Hematopoietic multipotent progenitor cell treated with erythropoietin and hydrocortisone succinate and interleukin-3 and kit ligand, for 17 days (in vitro differentiated cells): ENCODE measurements around the gene SEPTIN8.

Experiments
- DNase-seq: peaks from one replicate; pipeline ENCODE4 v3.0.0-alpha.2; 2015; ENCODE audit warnings: low spot score

The SEPTIN8 gene

GRCh38 chr5:132764671-132765238 is 12.3 kb downstream of the SEPTIN8 start:
- DNase-seq: no peak

GRCh38 chr5:132764051-132764450 is 13.0 kb downstream of the SEPTIN8 start:
- DNase-seq: no peak

- no peak for DNase-seq
Measured at GRCh38 chr5:132763181-132764036, 13.6 kb downstream of the SEPTIN8 start.

GRCh38 chr5:132762246-132763000 is 14.6 kb downstream of the SEPTIN8 start:
- DNase-seq: no peak

- DNase-seq: no peak
Measured at GRCh38 chr5:132761321-132762240, 15.5 kb downstream of the SEPTIN8 start.

- no peak for DNase-seq
Measured at GRCh38 chr5:132760601-132761317, 16.3 kb downstream of the SEPTIN8 start.

- DNase-seq: no peak
Measured at GRCh38 chr5:132760049-132760420, 17.0 kb downstream of the SEPTIN8 start.

- DNase-seq: no peak
Measured at GRCh38 chr5:132759114-132760048, 17.7 kb downstream of the SEPTIN8 start.

GRCh38 chr5:132758451-132758850 is 18.6 kb downstream of the SEPTIN8 start:
- DNase-seq: no peak

- no peak for DNase-seq
Measured at GRCh38 chr5:132756542-132756941, 20.5 kb downstream of the SEPTIN8 start.

GRCh38 chr5:132754947-132755346 is 22.1 kb downstream of the SEPTIN8 start:
- DNase-seq: no peak

GRCh38 chr5:132754111-132754510 is 22.9 kb downstream of the SEPTIN8 start:
- no peak for DNase-seq

- no peak for DNase-seq
Measured at GRCh38 chr5:132753135-132753987, 23.7 kb downstream of the SEPTIN8 start.

GRCh38 chr5:132752581-132753125 is 24.4 kb downstream of the SEPTIN8 start:
- DNase-seq: no peak

- DNase-seq: no peak
Measured at GRCh38 chr5:132751971-132752580, 25.0 kb downstream of the SEPTIN8 start.

GRCh38 chr5:132751444-132751843 is 25.6 kb downstream of the SEPTIN8 start:
- no peak for DNase-seq

- no peak for DNase-seq
Measured at GRCh38 chr5:132750471-132751230, 26.4 kb downstream of the SEPTIN8 start.

GRCh38 chr5:132749506-132749905 is 27.5 kb downstream of the SEPTIN8 start:
- DNase-seq: no peak
